HepG2 (cell line): ENCODE data around the gene CLEC18A. TPM values are rescaled to one million over a fixed set of nuclear protein-coding genes. Genes with fewer than 3 reads are reported as not detected.
A peak's percentile ranks its signal among the peaks of the same experiment; 100 is the strongest.
"Not testable (repeated sequence)": the region's sequence is repeated elsewhere in the genome, so short reads cannot be mapped to it uniquely, and the experiment has no call there.

Experiments used
- ATAC-seq: fragments of 200-7000 bp; cut with Tn5 transposase; 3 replicates; pipeline ENCODE4 v1.9.1; 2020; ENCODE audit warnings: mild to moderate bottlenecking, moderate library complexity
- BruUV-seq: library from RNA; stranded (reverse); fragments of 400-500 nt; replicated peaks from 2 replicates; lab custom pipeline; 2021; lab: Mats Ljungman, UMichigan
- CTCF ChIA-PET: fragments of 300-600 bp; formaldehyde crosslinking; extraction: SDS; loops from one replicate; lab custom pipeline; 2021; ENCODE audit warnings: low total read pairs, inconsistent platforms, low intra/inter-chr PET ratio; lab: Yijun Ruan, JAX
- POLR2A ChIA-PET: fragments of 350-600 bp; sonication (Branson Sonifier 250); formaldehyde crosslinking; loops from one replicate; lab custom pipeline; 2020; ENCODE audit warnings: antibody characterized with exemption, inconsistent platforms; lab: Yijun Ruan, JAX
- DNase-seq: peaks from one replicate; pipeline ENCODE4 v3.0.0-alpha.2; 2015; ENCODE audit warnings: low spot score
- FAIRE-seq: peaks from 3 replicates; lab custom pipeline; 2011; peaks lifted over from hg19 to GRCh38; lab: Jason Lieb, UNC
- H2AFZ ChIP-seq: one replicate; pipeline ENCODE4 v1.6.1; 2011; ENCODE audit warnings: low read length, inconsistent platforms
- H3K27ac ChIP-seq: fragments of 300-600 bp; 3 replicates; pipeline ENCODE4 v1.8.0; 2011; ENCODE audit warnings: mixed run types, mild to moderate bottlenecking, mixed read lengths, low read length, inconsistent platforms; ENCODE audit not compliant: insufficient read depth; ENCODE audit errors: extremely low read length
- H3K27me3 ChIP-seq, 2 experiments: fragments of 200-600 bp in 1 of 2; 2 replicates in 1 of 2; 3 replicates in 1 of 2; pipeline versions ENCODE4 v1.6.0 to v1.8.0; 2011; ENCODE audit warnings: low read length in 2 of 2, mild to moderate bottlenecking in 2 of 2, moderate library complexity in 2 of 2, inconsistent platforms in 1 of 2; ENCODE audit not compliant: insufficient read depth in 2 of 2, control insufficient read depth in 1 of 2
- H3K36me3 ChIP-seq, 2 experiments: fragments of 200-600 bp in 1 of 2; replicated peaks in 1 of 2; 2 replicates in 1 of 2; 3 replicates in 1 of 2; pipeline versions ENCODE4 v1.5.1 to v1.8.0; 2011; ENCODE audit warnings: low read length in 2 of 2, inconsistent platforms in 1 of 2; ENCODE audit not compliant: insufficient read depth in 2 of 2, control insufficient read depth in 1 of 2
- H3K4me1 ChIP-seq: 2 replicates; pipeline ENCODE4 v1.5.1; 2012; ENCODE audit warnings: low read length, inconsistent platforms; ENCODE audit not compliant: insufficient read depth
- H3K4me2 ChIP-seq: 2 replicates; pipeline ENCODE4 v1.6.0; 2011; ENCODE audit warnings: low read depth, low read length, inconsistent platforms
- H3K4me3 ChIP-seq, 3 experiments: fragments of 200-600 bp in 1 of 3; sonication (generic), shearing (Covaris generic) in 1 of 3; replicated peaks in 1 of 3; 2 replicates each; pipeline ENCODE4 v1.5.1; 2011 to 2016; ENCODE audit warnings: low read length in 3 of 3, inconsistent platforms in 2 of 3, low read depth in 2 of 3, mild to moderate bottlenecking in 2 of 3, control low read depth in 1 of 3, mixed read lengths in 1 of 3; ENCODE audit not compliant: insufficient read depth in 1 of 3
- H3K79me2 ChIP-seq: one replicate; pipeline ENCODE4 v1.6.1; 2011; ENCODE audit warnings: low read length, inconsistent platforms; ENCODE audit not compliant: insufficient read depth
- H3K9ac ChIP-seq: 2 replicates; pipeline ENCODE4 v1.6.0; 2011; ENCODE audit warnings: mild to moderate bottlenecking, low read depth, low read length, inconsistent platforms; ENCODE audit not compliant: insufficient read depth
- H3K9me3 ChIP-seq: 2 replicates; pipeline ENCODE4 v1.5.1; 2012; ENCODE audit warnings: mild to moderate bottlenecking, low read length
- H4K20me1 ChIP-seq: 2 replicates; pipeline ENCODE4 v1.6.0; 2011; ENCODE audit warnings: inconsistent platforms, mild to moderate bottlenecking, low read length, moderate library complexity; ENCODE audit not compliant: insufficient read depth
- ZNF629 ChIP-seq: sonication (generic); formaldehyde crosslinking; conservative IDR thresholded peaks from 2 replicates; pipeline ENCODE4 v1.5.0; 2020; ENCODE audit warnings: missing genetic modification reagents
- WGBS: methylation state at CpG from one replicate; pipeline ENCODE4 v1.1.6; 2017; ENCODE audit warnings: low lambda C conversion rate; 5-methylcytosine and 5-hydroxymethylcytosine counted together
- in situ Hi-C: cut with HindIII; loops from 2 replicates; pipeline ENCODE4 v1.10.0; 2017; ENCODE audit warnings: low pct_unique_long_range_greater_than_20kb; ENCODE audit not compliant: extremely low pct_ligation_motif_present
- intact Hi-C: fragments of 100-400 bp; cut with micrococcal nuclease; formaldehyde crosslinking; loops from one replicate; pipeline ENCODE4 v1.10.0; 2022; ENCODE audit not compliant: unreplicated experiment
- polyA plus RNA-seq, 8 experiments: library from polyadenylated mRNA; depleted of rRNA in 3 of 8; stranded (reverse) in 7 of 8; unstranded in 1 of 8; fragments of >200 nt; fragmentation: Illumina TruSeq in 4 of 8; extraction: Trizol in 4 of 8; gene quantifications; 2 replicates each; pipeline versions ENCODE4 v1.2.1 to v1.2.3, GENCODE V29; 2011 to 2016; ENCODE audit warnings: low read depth in 4 of 8, missing spikeins in 1 of 8, mixed read lengths in 1 of 8; ENCODE audit not compliant: insufficient read depth in 1 of 8
- total RNA-seq, 5 experiments: library from RNA; depleted of rRNA; stranded (reverse); fragments of >200 nt; fragmentation: Illumina TruSeq; extraction: Trizol; gene quantifications; 2 replicates each; pipeline ENCODE4 v1.2.3, GENCODE V29; 2016; ENCODE audit warnings: low read depth in 1 of 5

The CLEC18A gene
- total and polyA plus RNA-seq, 2 of the 13 experiments (the other 11 are each of a cell fraction or from before 2014, with no cell fraction given): 0.22 to 0.42 TPM

DNA sequence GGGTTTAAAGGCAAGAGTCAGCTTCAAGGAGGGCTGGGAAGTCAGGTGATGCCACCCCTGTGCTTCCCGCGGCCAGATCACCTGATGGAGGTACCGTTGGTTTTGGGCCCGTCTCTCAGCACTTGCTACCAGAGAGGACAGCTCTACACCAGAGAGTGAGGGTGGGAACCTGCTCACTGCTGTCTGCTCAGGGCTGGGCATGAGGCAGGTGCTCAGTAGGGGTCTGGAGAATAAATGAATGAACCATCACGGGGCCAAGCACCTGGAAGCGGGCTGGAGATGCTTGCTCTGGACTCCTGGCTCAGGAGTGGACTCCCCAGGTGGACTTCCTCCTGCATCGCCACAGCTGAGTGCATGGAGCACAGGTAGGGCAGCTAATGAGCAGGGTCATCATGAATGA is 21.0 kb downstream of the CLEC18A start:
- H3K4me2 ChIP-seq, POLR2A ChIA-PET, in situ Hi-C loops, H2AFZ ChIP-seq, FAIRE-seq, H3K36me3 ChIP-seq, H3K27me3 ChIP-seq, DNase-seq, BruUV-seq, H3K4me1 ChIP-seq, H3K9me3 ChIP-seq, H3K27ac ChIP-seq, intact Hi-C loops, CTCF ChIA-PET, H4K20me1 ChIP-seq, H3K4me3 ChIP-seq, H3K79me2 ChIP-seq, H3K9ac ChIP-seq: not testable (repeated sequence)
- peak; percentile 55 for ATAC-seq
- WGBS: 85% methylated on average over 2 of the region's 7 CpGs

DNA sequence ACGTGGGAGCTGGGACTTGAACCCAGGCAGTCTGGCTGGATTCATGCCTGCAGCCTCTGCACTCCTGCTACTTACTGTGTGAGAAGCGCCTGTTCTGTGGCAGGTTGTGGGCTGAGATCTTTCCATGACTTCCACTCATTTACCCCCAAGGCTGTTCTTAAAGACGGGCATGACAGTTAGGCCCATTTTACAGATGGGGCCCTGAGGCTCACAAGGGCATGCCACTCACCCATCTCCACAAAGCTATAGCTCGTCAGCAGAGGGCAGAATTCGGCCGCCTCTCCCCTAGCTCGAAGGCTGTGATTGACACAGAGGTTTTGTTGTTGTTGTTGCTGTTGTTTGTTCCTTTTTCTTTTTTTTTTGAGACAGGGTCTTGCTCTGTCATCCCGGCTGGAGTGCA is 21.8 kb downstream of the CLEC18A start:
- H3K27ac ChIP-seq, H3K4me2 ChIP-seq, H3K9ac ChIP-seq, H3K9me3 ChIP-seq, H2AFZ ChIP-seq, BruUV-seq, DNase-seq, ATAC-seq, in situ Hi-C loops, H3K79me2 ChIP-seq, POLR2A ChIA-PET, CTCF ChIA-PET, FAIRE-seq, H3K27me3 ChIP-seq, intact Hi-C loops, H4K20me1 ChIP-seq, H3K4me3 ChIP-seq, H3K4me1 ChIP-seq, H3K36me3 ChIP-seq: not testable (repeated sequence)
- TF ChIP-seq ZNF629 (CRISPR knock-in tag): 0 out of 2 replicates have a peak, but pooled peaks have one; percentile 14
- 62% methylated on average over 6 of the region's 8 CpGs for WGBS

DNA sequence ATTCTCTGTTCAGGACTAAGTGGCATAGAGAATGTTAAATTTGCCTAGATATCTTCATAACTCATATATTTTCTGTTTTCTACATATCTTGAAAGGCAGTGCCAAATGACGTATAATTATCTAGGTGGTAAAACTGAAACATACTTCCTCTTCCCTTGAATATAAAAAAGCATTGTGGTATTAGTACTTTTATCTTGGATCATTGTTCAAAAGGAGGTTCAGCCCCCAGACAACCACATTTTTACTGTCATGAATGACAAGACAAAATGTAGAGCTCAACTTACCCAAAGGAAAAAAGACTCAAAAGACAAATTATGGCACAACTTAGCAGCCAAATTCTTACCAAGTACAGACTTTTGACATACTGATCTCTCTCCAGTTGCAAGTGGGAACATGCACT is 34.1 kb downstream of the CLEC18A start:
- H3K79me2 ChIP-seq, H3K4me2 ChIP-seq, H3K4me1 ChIP-seq, H3K9me3 ChIP-seq, in situ Hi-C loops, ATAC-seq, H3K27me3 ChIP-seq, DNase-seq, intact Hi-C loops, H3K27ac ChIP-seq, H2AFZ ChIP-seq, H4K20me1 ChIP-seq, H3K9ac ChIP-seq, CTCF ChIA-PET, H3K36me3 ChIP-seq, FAIRE-seq, H3K4me3 ChIP-seq: not testable (repeated sequence)
- POLR2A ChIA-PET: interaction anchor here (0.6 kb wide), 1 partner anchor 164 kb away, joined by 3 read pairs; no protein-coding TSS in a partner anchor
- 95% methylated on average over 1 of the region's 1 CpG for WGBS
- TSS peak; percentile 42 for BruUV-seq

DNA sequence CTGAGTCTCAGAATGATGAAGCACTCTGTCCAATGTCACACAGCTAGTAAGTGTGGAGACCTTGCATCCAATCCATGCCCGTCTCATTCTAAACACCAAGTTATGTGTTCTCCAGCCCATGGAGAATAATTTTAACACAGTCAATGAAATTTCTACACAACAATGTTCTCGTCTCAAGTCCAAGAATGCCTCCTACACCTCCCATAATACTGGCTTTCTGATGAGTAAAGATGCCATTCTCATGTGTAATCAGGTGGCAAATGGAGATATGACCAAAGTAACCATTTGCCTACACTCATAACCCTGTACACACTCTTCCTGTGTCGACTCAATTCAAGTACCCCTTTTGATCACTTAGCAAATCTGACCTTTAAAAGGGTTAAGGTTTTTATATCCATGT is 46.8 kb downstream of the CLEC18A start:
- in situ Hi-C loops, intact Hi-C loops, H3K4me1 ChIP-seq, H3K27ac ChIP-seq, H3K9me3 ChIP-seq, POLR2A ChIA-PET, H2AFZ ChIP-seq, H3K36me3 ChIP-seq, H3K9ac ChIP-seq, H3K4me3 ChIP-seq, DNase-seq, BruUV-seq, H4K20me1 ChIP-seq, FAIRE-seq, H3K79me2 ChIP-seq, H3K4me2 ChIP-seq, CTCF ChIA-PET, ATAC-seq, H3K27me3 ChIP-seq: not testable (repeated sequence)
- WGBS: 74% methylated on average over 3 of the region's 3 CpGs
